ENCODE results near the gene GUCY1A1.
A peak's percentile ranks its signal among the peaks of the same experiment; 100 is the strongest.

DNA sequence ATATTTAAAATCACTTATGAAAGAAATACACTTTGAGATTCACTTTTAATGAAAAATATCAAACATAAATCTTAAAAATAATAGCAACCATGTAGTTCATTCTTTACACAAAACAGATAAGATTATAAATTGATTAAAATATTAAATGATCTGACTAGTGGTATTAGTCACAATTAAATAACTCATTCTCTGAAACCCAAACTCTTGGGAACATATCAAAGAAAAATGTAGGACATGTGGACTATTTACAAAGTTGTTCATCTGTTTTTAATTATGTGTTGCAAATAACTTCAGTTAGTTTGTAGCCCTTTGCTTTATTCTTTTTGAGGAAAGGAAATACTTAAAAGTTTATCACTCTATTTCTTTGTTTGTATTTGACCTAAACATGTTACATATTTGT, 9.5 kb upstream of the GUCY1A1 start:
- TF ChIP-seq TOX (CRISPR knock-in tag; IDR thresholded peaks at IDR 0.05; ENCODE audit: borderline replicate concordance) (no peak), ZNF8 (CRISPR knock-in tag; IDR thresholded peaks at IDR 0.05) (no peak), ZC3H10 (CRISPR knock-in tag; IDR thresholded peaks at IDR 0.05) (no peak), ZFP3 (CRISPR knock-in tag; IDR thresholded peaks at IDR 0.05) (no peak), ISL1 (CRISPR knock-in tag; IDR thresholded peaks at IDR 0.05) (peak; percentile 60), GLIS3 (CRISPR knock-in tag; IDR thresholded peaks at IDR 0.05) (no peak), RARB (CRISPR knock-in tag; IDR thresholded peaks at IDR 0.05) (no peak), SNAI2 (CRISPR knock-in tag; IDR thresholded peaks at IDR 0.05) (no peak)
- TF ChIP-seq, protein P1, sequence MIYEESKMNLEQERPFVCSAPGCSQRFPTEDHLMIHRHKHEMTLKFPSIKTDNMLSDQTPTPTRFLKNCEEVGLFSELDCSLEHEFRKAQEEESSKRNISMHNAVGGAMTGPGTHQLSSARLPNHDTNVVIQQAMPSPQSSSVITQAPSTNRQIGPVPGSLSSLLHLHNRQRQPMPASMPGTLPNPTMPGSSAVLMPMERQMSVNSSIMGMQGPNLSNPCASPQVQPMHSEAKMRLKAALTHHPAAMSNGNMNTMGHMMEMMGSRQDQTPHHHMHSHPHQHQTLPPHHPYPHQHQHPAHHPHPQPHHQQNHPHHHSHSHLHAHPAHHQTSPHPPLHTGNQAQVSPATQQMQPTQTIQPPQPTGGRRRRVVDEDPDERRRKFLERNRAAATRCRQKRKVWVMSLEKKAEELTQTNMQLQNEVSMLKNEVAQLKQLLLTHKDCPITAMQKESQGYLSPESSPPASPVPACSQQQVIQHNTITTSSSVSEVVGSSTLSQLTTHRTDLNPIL (CRISPR knock-in tag; IDR thresholded peaks at IDR 0.05; ENCODE audit: low read depth) = no peak
- TF ChIP-seq, protein P2, sequence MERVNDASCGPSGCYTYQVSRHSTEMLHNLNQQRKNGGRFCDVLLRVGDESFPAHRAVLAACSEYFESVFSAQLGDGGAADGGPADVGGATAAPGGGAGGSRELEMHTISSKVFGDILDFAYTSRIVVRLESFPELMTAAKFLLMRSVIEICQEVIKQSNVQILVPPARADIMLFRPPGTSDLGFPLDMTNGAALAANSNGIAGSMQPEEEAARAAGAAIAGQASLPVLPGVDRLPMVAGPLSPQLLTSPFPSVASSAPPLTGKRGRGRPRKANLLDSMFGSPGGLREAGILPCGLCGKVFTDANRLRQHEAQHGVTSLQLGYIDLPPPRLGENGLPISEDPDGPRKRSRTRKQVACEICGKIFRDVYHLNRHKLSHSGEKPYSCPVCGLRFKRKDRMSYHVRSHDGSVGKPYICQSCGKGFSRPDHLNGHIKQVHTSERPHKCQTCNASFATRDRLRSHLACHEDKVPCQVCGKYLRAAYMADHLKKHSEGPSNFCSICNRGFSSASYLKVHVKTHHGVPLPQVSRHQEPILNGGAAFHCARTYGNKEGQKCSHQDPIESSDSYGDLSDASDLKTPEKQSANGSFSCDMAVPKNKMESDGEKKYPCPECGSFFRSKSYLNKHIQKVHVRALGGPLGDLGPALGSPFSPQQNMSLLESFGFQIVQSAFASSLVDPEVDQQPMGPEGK (CRISPR knock-in tag; IDR thresholded peaks at IDR 0.05; ENCODE audit: borderline replicate concordance) = no peak
- TF ChIP-seq, protein P3, sequence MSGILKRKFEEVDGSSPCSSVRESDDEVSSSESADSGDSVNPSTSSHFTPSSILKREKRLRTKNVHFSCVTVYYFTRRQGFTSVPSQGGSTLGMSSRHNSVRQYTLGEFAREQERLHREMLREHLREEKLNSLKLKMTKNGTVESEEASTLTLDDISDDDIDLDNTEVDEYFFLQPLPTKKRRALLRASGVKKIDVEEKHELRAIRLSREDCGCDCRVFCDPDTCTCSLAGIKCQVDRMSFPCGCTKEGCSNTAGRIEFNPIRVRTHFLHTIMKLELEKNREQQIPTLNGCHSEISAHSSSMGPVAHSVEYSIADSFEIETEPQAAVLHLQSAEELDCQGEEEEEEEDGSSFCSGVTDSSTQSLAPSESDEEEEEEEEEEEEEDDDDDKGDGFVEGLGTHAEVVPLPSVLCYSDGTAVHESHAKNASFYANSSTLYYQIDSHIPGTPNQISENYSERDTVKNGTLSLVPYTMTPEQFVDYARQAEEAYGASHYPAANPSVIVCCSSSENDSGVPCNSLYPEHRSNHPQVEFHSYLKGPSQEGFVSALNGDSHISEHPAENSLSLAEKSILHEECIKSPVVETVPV (CRISPR knock-in tag; IDR thresholded peaks at IDR 0.05) = no peak

All from SK-N-SH treated with all-trans-retinoic acid at 6 μM for 48 hours (cell line).